CD4-positive, alpha-beta T cell treated with Interleukin-21 for 1 hour (primary cell): ENCODE results near the gene IL6R.
A peak's percentile ranks its signal among the peaks of the same experiment; 100 is the strongest.
"Not testable (repeated sequence)": the region's sequence is repeated elsewhere in the genome, so short reads cannot be mapped to it uniquely, and the experiment has no call there.

Experiments
- DNase-seq: peaks from one replicate; pipeline ENCODE4 v3.0.0-alpha.2; 2020

IL6R gene

GRCh38 chr1:154485106-154485505 is 80.0 kb downstream of the IL6R start:
- DNase-seq = no peak

- DNase-seq = no peak
These were observed 80.9 kb downstream of the IL6R start for GRCh38 chr1:154485910-154486496.

- not testable (repeated sequence) for DNase-seq
These were observed 81.6 kb downstream of the IL6R start for GRCh38 chr1:154486756-154487155.

GRCh38 chr1:154488922-154489321 is 83.8 kb downstream of the IL6R start:
- DNase-seq = no peak

GRCh38 chr1:154489695-154490274 is 84.6 kb downstream of the IL6R start:
- DNase-seq = no peak

GRCh38 chr1:154490317-154490716 is 85.2 kb downstream of the IL6R start:
- no peak for DNase-seq

- no peak for DNase-seq
These were observed 87.0 kb downstream of the IL6R start for GRCh38 chr1:154492115-154492514.

- DNase-seq = peak; percentile 32
These were observed 88.1 kb downstream of the IL6R start for GRCh38 chr1:154493276-154493675.

GRCh38 chr1:154495496-154496273 is 90.5 kb downstream of the IL6R start:
- DNase-seq = no peak

- DNase-seq = no peak
These were observed 91.2 kb downstream of the IL6R start for GRCh38 chr1:154496383-154496782.

- DNase-seq = no peak
These were observed 92.1 kb downstream of the IL6R start for GRCh38 chr1:154497026-154497806.

GRCh38 chr1:154499446-154499845 is 94.3 kb downstream of the IL6R start:
- DNase-seq = no peak

GRCh38 chr1:154500533-154500932 is 95.4 kb downstream of the IL6R start:
- no peak for DNase-seq

- no peak for DNase-seq
These were observed 96.4 kb downstream of the IL6R start for GRCh38 chr1:154501423-154502065.

GRCh38 chr1:154502066-154502743 is 97.1 kb downstream of the IL6R start, which contains the start of the genes SHE and TDRD10:
Gene SHE (minus strand): TSS chr1:154502412. CDS start chr1:154502026, 386 bp downstream.
Gene TDRD10 (plus strand): TSS chr1:154502219. CDS start chr1:154506904, 4,685 bp downstream.
- no peak for DNase-seq

GRCh38 chr1:154502744-154503115 is 97.6 kb downstream of the IL6R start:
- no peak for DNase-seq

- DNase-seq = no peak
These were observed 98.8 kb downstream of the IL6R start for GRCh38 chr1:154503898-154504297.

- no peak for DNase-seq
These were observed 107.6 kb downstream of the IL6R start for GRCh38 chr1:154512760-154513159.

- DNase-seq = no peak
These were observed 109.0 kb downstream of the IL6R start for GRCh38 chr1:154514066-154514553.

- no peak for DNase-seq
These were observed 112.5 kb downstream of the IL6R start for GRCh38 chr1:154517661-154518060.
